A673 (cell line): Measurements from ENCODE around the gene KRT23. TPM values are rescaled to one million over a fixed set of nuclear protein-coding genes. Genes with fewer than 3 reads are reported as not detected.

Experiments used
- BruUV-seq: library from RNA; stranded (reverse); fragments of 400-500 nt; replicated peaks from 2 replicates; lab custom pipeline; 2021; lab: Mats Ljungman, UMichigan
- CTCF ChIA-PET: fragments of 300-600 bp; sonication (Branson Sonifier 250); formaldehyde crosslinking; loops from one replicate; lab custom pipeline; 2022; ENCODE audit warnings: antibody characterized with exemption; lab: Charles Lee
- POLR2A ChIA-PET: fragments of 300-600 bp; sonication (Branson Sonifier 250); formaldehyde crosslinking; loops from one replicate; lab custom pipeline; 2022; ENCODE audit warnings: antibody characterized with exemption; ENCODE audit not compliant: low non-redundant PET; lab: Charles Lee
- DNase-seq: peaks from one replicate; pipeline ENCODE4 v3.0.0-alpha.2; 2015; ENCODE audit warnings: low spot score
- H3K27ac ChIP-seq: fragments of 200-600 bp; sonication (generic); 2 replicates; pipeline ENCODE4 v1.5.1; 2016; ENCODE audit warnings: mixed run types, low read depth, mild to moderate bottlenecking, mixed read lengths, antibody characterized with exemption, low read length; ENCODE audit not compliant: poor library complexity, severe bottlenecking
- H3K27me3 ChIP-seq: fragments of 200-600 bp; sonication (generic); replicated peaks from 2 replicates; pipeline ENCODE4 v1.6.1; 2017; ENCODE audit warnings: mixed run types, low read depth, mild to moderate bottlenecking, mixed read lengths, antibody characterized with exemption, low read length; ENCODE audit not compliant: insufficient read depth, poor library complexity
- H3K36me3 ChIP-seq: fragments of 200-600 bp; sonication (generic); 2 replicates; pipeline ENCODE4 v1.6.1; 2016; ENCODE audit warnings: mixed run types, mild to moderate bottlenecking, mixed read lengths, antibody characterized with exemption, low read length; ENCODE audit not compliant: insufficient read depth, poor library complexity, severe bottlenecking
- H3K4me1 ChIP-seq: fragments of 200-600 bp; sonication (generic); 2 replicates; pipeline ENCODE4 v1.6.1; 2017; ENCODE audit warnings: mixed run types, mild to moderate bottlenecking, mixed read lengths, antibody characterized with exemption, low read length; ENCODE audit not compliant: insufficient read depth, poor library complexity, severe bottlenecking
- H3K4me3 ChIP-seq: fragments of 200-600 bp; sonication (generic); 2 replicates; pipeline ENCODE4 v1.5.1; 2016; ENCODE audit warnings: low read depth, mixed run types, mild to moderate bottlenecking, mixed read lengths, low read length; ENCODE audit not compliant: poor library complexity, severe bottlenecking
- H3K9me3 ChIP-seq: fragments of 200-600 bp; sonication (generic); 2 replicates; pipeline ENCODE4 v1.6.1; 2016; ENCODE audit warnings: mixed run types, low read depth, mild to moderate bottlenecking, mixed read lengths, antibody characterized with exemption, low read length; ENCODE audit not compliant: poor library complexity, severe bottlenecking
- CTCF ChIP-seq: fragments of 300-800, 200-600 bp; sonication (generic); conservative IDR thresholded peaks from 2 replicates; pipeline ENCODE4 v1.5.1; 2017; ENCODE audit warnings: low read depth, mild to moderate bottlenecking, antibody characterized with exemption, low read length, moderate library complexity, mixed read lengths
- EZH2 ChIP-seq: fragments of 200-600 bp; sonication (generic); IDR thresholded peaks from 2 replicates; pipeline ENCODE4 v1.6.1; 2017; ENCODE audit warnings: borderline replicate concordance, low read depth, mild to moderate bottlenecking, mixed read lengths, antibody characterized with exemption, low read length; ENCODE audit not compliant: poor library complexity, severe bottlenecking
- intact Hi-C: fragments of 100-400 bp; cut with micrococcal nuclease; formaldehyde crosslinking; loops from one replicate; pipeline ENCODE4 v1.10.0; 2022; ENCODE audit not compliant: unreplicated experiment
- total RNA-seq: library from RNA; stranded (reverse); gene quantifications from 2 replicates; pipeline ENCODE4 v1.2.3, GENCODE V29; 2021

Gene KRT23
- total RNA-seq, 1 experiment from 2014 or later, result not detected

GRCh38 chr17:40950176-40950575, 12.7 kb upstream of the KRT23 start:
- Histone ChIP-seq H3K9me3 (no peaks in the 10 kb centered on the region), H3K27ac (no peak overlapping the region), H3K4me3 (no peak overlapping the region), H3K27me3 (no peaks in the 10 kb centered on the region), H3K36me3 (no peaks in the 10 kb centered on the region), H3K4me1 (peaks cover 15% of the 10 kb centered on the region)
- BruUV-seq, result no TSS peak
- DNase-seq, result no peak
- intact Hi-C loops, result no loop called here
- ChIA-PET POLR2A (no interaction called here), CTCF (no interaction called here)
- TF ChIP-seq EZH2 (no peak), CTCF (no peak)

GRCh38 chr17:40949418-40949817, 12.0 kb upstream of the KRT23 start:
- no peak overlapping the region for H3K27ac ChIP-seq
- BruUV-seq, result no TSS peak
- H3K4me1 ChIP-seq, result peaks cover 15% of the 10 kb centered on the region
- CTCF ChIA-PET, result no interaction called here
- POLR2A ChIA-PET, result no interaction called here
- no peaks in the 10 kb centered on the region for H3K9me3 ChIP-seq
- DNase-seq, result no peak
- intact Hi-C loops, result no loop called here
- no peaks in the 10 kb centered on the region for H3K27me3 ChIP-seq
- no peaks in the 10 kb centered on the region for H3K36me3 ChIP-seq
- TF ChIP-seq CTCF (no peak), EZH2 (no peak)
- no peak overlapping the region for H3K4me3 ChIP-seq

- TF ChIP-seq EZH2 (no peak), CTCF (no peak)
- BruUV-seq, result no TSS peak
- POLR2A ChIA-PET, result no interaction called here
Measured at GRCh38 chr17:40947929-40948328, 10.5 kb upstream of the KRT23 start.

More at GRCh38 chr17:40947929-40948328, 10.5 kb upstream of the KRT23 start:
- no peak overlapping the region for H3K4me3 ChIP-seq
- no peaks in the 10 kb centered on the region for H3K27me3 ChIP-seq
- no peak overlapping the region for H3K27ac ChIP-seq
- H3K36me3 ChIP-seq, result no peaks in the 10 kb centered on the region
- CTCF ChIA-PET, result no interaction called here
- H3K4me1 ChIP-seq, result peaks cover 11% of the 10 kb centered on the region
- intact Hi-C loops, result no loop called here
- no peaks in the 10 kb centered on the region for H3K9me3 ChIP-seq
- no peak for DNase-seq
